Measurements from ENCODE around the gene GINM1. TPM values are rescaled to one million over a fixed set of nuclear protein-coding genes. Genes with fewer than 3 reads are reported as not detected.

Gene GINM1
- total RNA-seq, 1 experiment from 2014 or later, result 27.7 TPM

DNA sequence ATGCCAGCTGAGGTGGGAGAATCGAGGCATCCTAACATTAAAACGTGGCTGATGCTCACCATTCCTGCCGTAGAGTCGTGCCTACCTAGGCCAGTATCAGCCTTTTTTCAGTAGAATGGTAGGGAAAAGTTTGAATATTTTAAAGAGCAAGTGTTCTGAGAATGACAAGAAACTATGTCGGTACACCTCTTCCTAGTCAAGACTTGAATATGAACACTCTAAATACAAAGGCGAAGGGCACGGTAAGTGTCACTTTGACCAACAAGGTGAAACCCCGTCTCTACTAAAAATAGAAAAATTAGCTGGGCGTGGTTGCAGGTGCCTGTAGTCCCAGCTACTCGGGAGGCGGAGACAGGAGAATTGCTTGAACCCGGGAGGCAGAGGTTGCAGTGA, 1.0 kb downstream of the GINM1 start:
- peak overlapping the region; percentile 87 for H3K4me3 Mint-ChIP-seq (ENCODE audit: unreplicated experiment)
- no peaks in the 10 kb centered on the region for H3K27me3 Mint-ChIP-seq (ENCODE audit: insufficient read depth, unreplicated experiment)
- H3K36me3 Mint-ChIP-seq (ENCODE audit: insufficient read depth, unreplicated experiment), result peaks cover 1% of the 10 kb centered on the region
- no peak for DNase-seq (ENCODE audit: unreplicated experiment)
- no peaks in the 10 kb centered on the region for H3K9me3 Mint-ChIP-seq (ENCODE audit: unreplicated experiment)
- POLR2A ChIA-PET, result interaction anchor here (0.5 to 1.6 kb wide), 5 partner anchors 9 to 150 kb away, joined by 3 to 11 read pairs (median 3); partner anchors contain the start of gene PPIL4
- no peak for TF ChIP-seq CTCF (IDR thresholded peaks at IDR 0.05; ENCODE audit: unreplicated experiment)
- H3K4me1 Mint-ChIP-seq (ENCODE audit: insufficient read depth, unreplicated experiment), result peaks cover 7% of the 10 kb centered on the region
- no TSS peak for BruUV-seq (replicated peaks)
- H3K27ac Mint-ChIP-seq (ENCODE audit: low read depth, unreplicated experiment), result peak overlapping the region; percentile 54
- intact Hi-C loops (cut with micrococcal nuclease), result no loop called here
- CTCF ChIA-PET, result no interaction called here

DNA sequence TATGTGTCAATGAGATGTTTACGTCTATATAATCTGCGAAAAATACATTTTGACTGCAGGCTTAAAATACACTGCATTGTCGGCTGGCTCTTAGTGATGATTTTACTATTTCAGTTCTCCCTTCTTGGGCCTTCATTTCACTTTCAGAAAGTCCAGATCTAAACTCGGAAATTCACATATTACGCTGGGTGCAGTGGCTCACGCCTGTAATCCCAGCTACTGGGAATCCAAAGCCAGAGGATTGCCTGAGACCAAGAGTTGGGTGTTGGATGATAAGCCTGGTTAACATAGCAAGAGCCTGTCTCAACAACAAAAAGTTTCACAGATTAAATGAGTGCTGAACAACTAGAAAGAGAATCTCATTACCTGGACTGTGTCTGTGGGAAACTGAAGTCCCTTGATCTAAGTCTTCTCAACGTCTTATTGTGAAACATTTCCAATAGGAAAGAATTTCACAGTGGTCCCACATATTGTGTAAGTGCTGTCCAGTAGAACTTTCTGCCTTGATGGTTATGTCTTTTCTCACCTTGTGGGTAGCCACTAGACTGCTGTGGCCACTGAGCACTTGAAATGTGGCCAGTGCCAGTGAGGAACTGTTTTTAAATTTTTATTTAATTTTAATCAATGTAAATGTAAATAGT, 1.9 kb downstream of the GINM1 start:
- ChIA-PET POLR2A (interaction anchor here (0.6 to 1.6 kb wide), 4 partner anchors 23 to 149 kb away, joined by 3 to 11 read pairs (median 4); partner anchors contain the start of gene PPIL4), CTCF (interaction anchor here (0.6 kb wide), 1 partner anchor 684 kb away, joined by 3 read pairs; no protein-coding TSS in a partner anchor)
- Mint-ChIP-seq H3K27ac (ENCODE audit: low read depth, unreplicated experiment) (no peak overlapping the region), H3K9me3 (ENCODE audit: unreplicated experiment) (no peaks in the 10 kb centered on the region), H3K27me3 (ENCODE audit: insufficient read depth, unreplicated experiment) (no peaks in the 10 kb centered on the region), H3K4me1 (ENCODE audit: insufficient read depth, unreplicated experiment) (peaks cover 7% of the 10 kb centered on the region), H3K4me3 (ENCODE audit: unreplicated experiment) (no peak overlapping the region), H3K36me3 (ENCODE audit: insufficient read depth, unreplicated experiment) (peaks cover 7% of the 10 kb centered on the region)
- no TSS peak for BruUV-seq (replicated peaks)
- intact Hi-C loops (cut with micrococcal nuclease), result no loop called here
- no peak for DNase-seq (ENCODE audit: unreplicated experiment)
- TF ChIP-seq CTCF (IDR thresholded peaks at IDR 0.05; ENCODE audit: unreplicated experiment), result no peak

DNA sequence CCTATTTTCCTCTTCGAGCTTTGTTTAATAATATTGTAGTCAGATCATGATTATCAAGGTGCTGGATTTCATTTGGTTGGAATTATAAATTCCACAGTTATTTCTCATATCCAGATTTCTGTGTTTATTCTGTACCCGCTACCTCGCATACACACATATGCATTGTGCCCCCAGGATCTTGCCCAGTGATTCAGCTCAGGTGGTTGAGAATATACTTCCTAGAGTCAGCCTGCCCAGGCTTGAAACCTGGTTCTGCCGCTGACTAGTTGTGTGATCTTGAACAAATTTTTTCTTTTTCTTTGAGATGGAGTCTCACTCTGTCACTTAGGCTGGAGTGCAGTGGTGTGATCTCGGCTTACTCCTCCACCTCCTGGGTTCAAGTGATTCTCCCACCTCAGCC, 14.7 kb downstream of the GINM1 start:
- TF ChIP-seq CTCF (IDR thresholded peaks at IDR 0.05; ENCODE audit: unreplicated experiment), result no peak
- no peaks in the 10 kb centered on the region for H3K4me1 Mint-ChIP-seq (ENCODE audit: insufficient read depth, unreplicated experiment)
- H3K36me3 Mint-ChIP-seq (ENCODE audit: insufficient read depth, unreplicated experiment), result peaks cover 50% of the 10 kb centered on the region
- H3K9me3 Mint-ChIP-seq (ENCODE audit: unreplicated experiment), result no peaks in the 10 kb centered on the region
- no peaks in the 10 kb centered on the region for H3K27me3 Mint-ChIP-seq (ENCODE audit: insufficient read depth, unreplicated experiment)
- intact Hi-C loops (cut with micrococcal nuclease), result no loop called here
- H3K4me3 Mint-ChIP-seq (ENCODE audit: unreplicated experiment), result no peak overlapping the region
- ChIA-PET CTCF (no interaction called here), POLR2A (interaction anchor here (1.1 to 1.9 kb wide), 2 partner anchors 12 to 15 kb away, joined by 3 to 5 read pairs; partner anchors contain the start of gene GINM1)
- H3K27ac Mint-ChIP-seq (ENCODE audit: low read depth, unreplicated experiment), result no peak overlapping the region
- BruUV-seq (replicated peaks), result no TSS peak
- no peak for DNase-seq (ENCODE audit: unreplicated experiment)

DNA sequence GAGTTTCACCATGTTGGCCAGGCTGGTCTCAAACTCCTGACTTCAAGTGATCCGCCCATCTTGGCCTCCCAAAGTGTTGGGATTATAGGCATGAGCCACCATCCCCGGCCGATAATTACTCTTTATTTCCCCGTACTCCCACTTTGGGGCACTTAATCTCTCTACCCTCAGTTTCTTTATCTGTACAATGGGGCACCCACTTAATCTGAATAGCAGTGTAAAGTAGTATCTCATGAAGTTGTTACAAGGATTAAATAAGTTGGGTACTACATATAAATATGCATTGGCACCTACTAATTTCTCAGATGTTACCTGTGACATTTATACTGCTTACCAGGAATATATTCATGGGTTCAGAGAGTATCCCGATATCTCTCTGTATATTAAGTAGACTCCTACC, 15.2 kb downstream of the GINM1 start:
- no peak overlapping the region for H3K27ac Mint-ChIP-seq (ENCODE audit: low read depth, unreplicated experiment)
- no peak for TF ChIP-seq CTCF (IDR thresholded peaks at IDR 0.05; ENCODE audit: unreplicated experiment)
- no peaks in the 10 kb centered on the region for H3K4me1 Mint-ChIP-seq (ENCODE audit: insufficient read depth, unreplicated experiment)
- no peaks in the 10 kb centered on the region for H3K27me3 Mint-ChIP-seq (ENCODE audit: insufficient read depth, unreplicated experiment)
- ChIA-PET CTCF (no interaction called here), POLR2A (interaction anchor here (1.9 kb wide), 1 partner anchor 15 kb away, joined by 5 read pairs; the partner anchor contains the start of gene GINM1)
- no TSS peak for BruUV-seq (replicated peaks)
- no peak for DNase-seq (ENCODE audit: unreplicated experiment)
- no peaks in the 10 kb centered on the region for H3K9me3 Mint-ChIP-seq (ENCODE audit: unreplicated experiment)
- no peak overlapping the region for H3K4me3 Mint-ChIP-seq (ENCODE audit: unreplicated experiment)
- intact Hi-C loops (cut with micrococcal nuclease), result no loop called here
- H3K36me3 Mint-ChIP-seq (ENCODE audit: insufficient read depth, unreplicated experiment), result peaks cover 50% of the 10 kb centered on the region
